Measurements from ENCODE around the gene MYO1H.

Gene MYO1H

DNA sequence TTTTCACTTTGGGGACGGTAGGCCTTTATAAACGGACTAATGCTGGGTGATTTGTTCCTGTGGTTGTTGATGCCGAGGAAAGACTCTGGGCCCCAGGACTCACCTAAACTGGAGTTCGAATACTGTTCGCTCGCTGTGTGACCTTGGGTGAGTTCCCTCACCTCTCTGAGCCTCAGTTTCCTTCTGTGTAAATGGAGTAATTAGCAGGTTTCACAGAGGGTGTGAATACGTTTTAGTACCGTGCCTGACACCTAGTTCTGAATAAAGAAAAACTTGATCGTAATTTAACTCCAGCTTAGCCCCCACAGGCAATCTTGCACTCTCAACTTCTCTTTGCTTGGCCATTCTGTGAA lies 130.2 kb downstream of the MYO1H start:
- Histone ChIP-seq H3K9ac (ENCODE audit: low read depth, low read length) (peak overlapping the region; percentile 93), H3K36me3 (ENCODE audit: insufficient read depth, low read depth, low read length) (0 out of 2 replicates have a peak, but pooled peaks cover 5% of the 10 kb centered on the region), H3K4me1 (ENCODE audit: insufficient read depth, low read length) (peaks cover 5% of the 10 kb centered on the region; the same call in 1 of the 2 replicates), H3K27me3 (ENCODE audit: insufficient read depth, low read length) (no peaks in the 10 kb centered on the region), H3K4me3 (ENCODE audit: low read length) (peak overlapping the region; percentile 95), H3K9me3 (ENCODE audit: insufficient read depth, low read depth, low read length) (no peaks in the 10 kb centered on the region), H3K27ac (ENCODE audit: low read length) (peak overlapping the region; percentile 88)

GRCh38 chr12:109479761-109480160 lies 132.1 kb downstream of the MYO1H start:
- Histone ChIP-seq H3K9me3 (ENCODE audit: insufficient read depth, low read depth, low read length) (no peaks in the 10 kb centered on the region), H3K27ac (ENCODE audit: low read length) (no peak overlapping the region), H3K4me1 (ENCODE audit: insufficient read depth, low read length) (peaks cover 5% of the 10 kb centered on the region; the same call in 1 of the 2 replicates), H3K27me3 (ENCODE audit: insufficient read depth, low read length) (no peaks in the 10 kb centered on the region), H3K36me3 (ENCODE audit: insufficient read depth, low read depth, low read length) (peaks cover 14% of the 10 kb centered on the region), H3K4me3 (ENCODE audit: low read length) (no peak overlapping the region), H3K9ac (ENCODE audit: low read depth, low read length) (no peak overlapping the region)

DNA sequence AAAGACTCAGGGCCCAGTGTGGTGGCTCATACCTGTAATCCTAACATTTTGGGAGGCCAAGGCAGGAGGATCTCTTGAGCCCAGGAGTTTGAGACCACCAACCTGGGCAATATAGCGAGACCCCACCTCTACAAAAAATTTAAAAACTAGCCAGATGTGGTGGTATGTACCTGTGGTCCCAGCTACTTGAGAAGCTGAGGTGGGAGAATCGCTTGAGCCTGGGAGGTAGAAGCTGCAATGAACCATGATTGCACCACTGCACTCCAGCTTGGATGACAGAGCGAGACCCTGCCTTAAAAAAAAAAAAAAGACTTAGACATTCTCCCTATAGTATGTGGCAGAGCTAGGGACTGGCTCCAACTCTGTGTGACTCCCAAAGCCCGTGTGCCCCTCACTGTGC lies 132.7 kb downstream of the MYO1H start:
- H3K27me3 ChIP-seq (ENCODE audit: insufficient read depth, low read length): no peaks in the 10 kb centered on the region
- H3K4me3 ChIP-seq (ENCODE audit: low read length): no peak overlapping the region
- peaks cover 5% of the 10 kb centered on the region; the same call in 1 of the 2 replicates for H3K4me1 ChIP-seq (ENCODE audit: insufficient read depth, low read length)
- no peak overlapping the region for H3K27ac ChIP-seq (ENCODE audit: low read length)
- no peaks in the 10 kb centered on the region for H3K9me3 ChIP-seq (ENCODE audit: insufficient read depth, low read depth, low read length)
- no peak overlapping the region for H3K9ac ChIP-seq (ENCODE audit: low read depth, low read length)
- peaks cover 20% of the 10 kb centered on the region for H3K36me3 ChIP-seq (ENCODE audit: insufficient read depth, low read depth, low read length)

DNA sequence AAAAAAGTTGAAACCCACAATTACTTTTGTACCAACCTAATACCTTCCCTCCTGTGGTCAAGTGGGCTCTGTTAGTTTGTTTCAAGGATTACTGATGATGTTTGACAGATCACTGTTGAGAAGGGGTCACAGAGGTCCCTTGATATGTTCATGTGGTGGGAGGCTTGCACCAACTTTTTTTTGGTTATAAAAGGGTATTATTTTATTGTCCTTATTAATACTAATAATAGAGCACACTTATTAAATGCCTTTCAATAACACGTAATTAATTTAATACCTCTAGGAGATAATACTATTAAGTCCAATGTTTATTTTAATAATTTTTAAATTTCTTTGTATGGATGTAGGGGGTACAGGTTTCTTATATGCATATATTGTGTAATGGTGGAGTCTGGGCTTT lies 134.2 kb downstream of the MYO1H start:
- H3K36me3 ChIP-seq (ENCODE audit: insufficient read depth, low read depth, low read length): peaks cover 35% of the 10 kb centered on the region
- no peaks in the 10 kb centered on the region for H3K27me3 ChIP-seq (ENCODE audit: insufficient read depth, low read length)
- H3K9ac ChIP-seq (ENCODE audit: low read depth, low read length): no peak overlapping the region
- no peak overlapping the region for H3K4me3 ChIP-seq (ENCODE audit: low read length)
- no peaks in the 10 kb centered on the region for H3K9me3 ChIP-seq (ENCODE audit: insufficient read depth, low read depth, low read length)
- no peak overlapping the region for H3K27ac ChIP-seq (ENCODE audit: low read length)
- H3K4me1 ChIP-seq (ENCODE audit: insufficient read depth, low read length): no peaks in the 10 kb centered on the region

GRCh38 chr12:109482491-109482890 lies 134.8 kb downstream of the MYO1H start:
- no peak overlapping the region for H3K27ac ChIP-seq (ENCODE audit: low read length)
- no peak overlapping the region for H3K4me3 ChIP-seq (ENCODE audit: low read length)
- H3K9ac ChIP-seq (ENCODE audit: low read depth, low read length): no peak overlapping the region
- no peaks in the 10 kb centered on the region for H3K9me3 ChIP-seq (ENCODE audit: insufficient read depth, low read depth, low read length)
- H3K36me3 ChIP-seq (ENCODE audit: insufficient read depth, low read depth, low read length): peaks cover 41% of the 10 kb centered on the region
- H3K27me3 ChIP-seq (ENCODE audit: insufficient read depth, low read length): no peaks in the 10 kb centered on the region
- H3K4me1 ChIP-seq (ENCODE audit: insufficient read depth, low read length): no peaks in the 10 kb centered on the region

DNA sequence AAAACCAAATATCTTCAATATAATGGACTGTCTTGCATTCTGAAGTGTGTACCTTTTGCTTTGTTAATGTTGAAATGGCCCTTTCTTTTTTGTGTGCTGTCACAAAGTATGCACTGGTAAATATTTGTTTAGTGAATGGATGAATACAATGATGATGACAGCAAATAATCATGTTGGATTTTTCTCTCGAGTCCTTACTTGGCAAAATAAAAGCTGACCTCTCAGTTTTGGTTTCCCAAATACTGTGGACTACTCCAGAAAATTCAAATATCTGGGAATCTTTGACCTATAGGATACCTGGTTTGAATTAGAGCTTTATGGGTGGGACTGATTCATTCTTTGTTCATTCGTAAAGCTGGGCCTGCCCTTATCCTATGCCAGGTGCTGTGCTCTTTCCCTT lies 135.2 kb downstream of the MYO1H start:
- H3K36me3 ChIP-seq (ENCODE audit: insufficient read depth, low read depth, low read length): peaks cover 45% of the 10 kb centered on the region
- H3K4me1 ChIP-seq (ENCODE audit: insufficient read depth, low read length): no peaks in the 10 kb centered on the region

GRCh38 chr12:109483346-109483745 lies 135.6 kb downstream of the MYO1H start:
- Histone ChIP-seq H3K36me3 (ENCODE audit: insufficient read depth, low read depth, low read length) (peaks cover 50% of the 10 kb centered on the region), H3K4me1 (ENCODE audit: insufficient read depth, low read length) (no peaks in the 10 kb centered on the region), H3K9me3 (ENCODE audit: insufficient read depth, low read depth, low read length) (no peaks in the 10 kb centered on the region), H3K9ac (ENCODE audit: low read depth, low read length) (no peak overlapping the region), H3K4me3 (ENCODE audit: low read length) (no peak overlapping the region), H3K27me3 (ENCODE audit: insufficient read depth, low read length) (no peaks in the 10 kb centered on the region), H3K27ac (ENCODE audit: low read length) (no peak overlapping the region)

More for the DNA sequence above, 135.2 kb downstream of the MYO1H start:
- no peaks in the 10 kb centered on the region for H3K9me3 ChIP-seq (ENCODE audit: insufficient read depth, low read depth, low read length)
- H3K9ac ChIP-seq (ENCODE audit: low read depth, low read length): no peak overlapping the region
- H3K27ac ChIP-seq (ENCODE audit: low read length): no peak overlapping the region
- H3K4me3 ChIP-seq (ENCODE audit: low read length): no peak overlapping the region
- H3K27me3 ChIP-seq (ENCODE audit: insufficient read depth, low read length): no peaks in the 10 kb centered on the region

GRCh38 chr12:109485201-109485600 lies 137.5 kb downstream of the MYO1H start:
- no peak overlapping the region for H3K27ac ChIP-seq (ENCODE audit: low read length)
- no peaks in the 10 kb centered on the region for H3K4me1 ChIP-seq (ENCODE audit: insufficient read depth, low read length)
- no peaks in the 10 kb centered on the region for H3K9me3 ChIP-seq (ENCODE audit: insufficient read depth, low read depth, low read length)
- H3K4me3 ChIP-seq (ENCODE audit: low read length): no peak overlapping the region
- no peaks in the 10 kb centered on the region for H3K27me3 ChIP-seq (ENCODE audit: insufficient read depth, low read length)
- H3K9ac ChIP-seq (ENCODE audit: low read depth, low read length): no peak overlapping the region
- peaks cover 68% of the 10 kb centered on the region for H3K36me3 ChIP-seq (ENCODE audit: insufficient read depth, low read depth, low read length)

- no peaks in the 10 kb centered on the region for H3K9me3 ChIP-seq (ENCODE audit: insufficient read depth, low read depth, low read length)
- H3K4me3 ChIP-seq (ENCODE audit: low read length): no peak overlapping the region
- H3K36me3 ChIP-seq (ENCODE audit: insufficient read depth, low read depth, low read length): peaks cover 86% of the 10 kb centered on the region
- no peak overlapping the region for H3K9ac ChIP-seq (ENCODE audit: low read depth, low read length)
- no peaks in the 10 kb centered on the region for H3K4me1 ChIP-seq (ENCODE audit: insufficient read depth, low read length)
- no peaks in the 10 kb centered on the region for H3K27me3 ChIP-seq (ENCODE audit: insufficient read depth, low read length)
- no peak overlapping the region for H3K27ac ChIP-seq (ENCODE audit: low read length)
Measured at GRCh38 chr12:109487181-109488050, 139.7 kb downstream of the MYO1H start.

- Histone ChIP-seq H3K36me3 (ENCODE audit: insufficient read depth, low read depth, low read length) (peaks cover 90% of the 10 kb centered on the region), H3K9ac (ENCODE audit: low read depth, low read length) (no peak overlapping the region), H3K4me3 (ENCODE audit: low read length) (no peak overlapping the region), H3K9me3 (ENCODE audit: insufficient read depth, low read depth, low read length) (no peaks in the 10 kb centered on the region), H3K27me3 (ENCODE audit: insufficient read depth, low read length) (no peaks in the 10 kb centered on the region), H3K4me1 (ENCODE audit: insufficient read depth, low read length) (no peaks in the 10 kb centered on the region), H3K27ac (ENCODE audit: low read length) (no peak overlapping the region)
Measured at GRCh38 chr12:109488051-109488665, 140.5 kb downstream of the MYO1H start.

GRCh38 chr12:109489016-109489954 lies 141.6 kb downstream of the MYO1H start:
- Histone ChIP-seq H3K4me1 (ENCODE audit: insufficient read depth, low read length) (no peaks in the 10 kb centered on the region), H3K9ac (ENCODE audit: low read depth, low read length) (no peak overlapping the region), H3K4me3 (ENCODE audit: low read length) (no peak overlapping the region), H3K27ac (ENCODE audit: low read length) (no peak overlapping the region), H3K27me3 (ENCODE audit: insufficient read depth, low read length) (no peaks in the 10 kb centered on the region), H3K36me3 (ENCODE audit: insufficient read depth, low read depth, low read length) (peaks cover 84% of the 10 kb centered on the region), H3K9me3 (ENCODE audit: insufficient read depth, low read depth, low read length) (no peaks in the 10 kb centered on the region)
